SIG-M5 (cell line): ENCODE measurements around the gene CDC42BPA.

Source experiments
- DNase-seq: peaks from one replicate; lab custom pipeline; 2025; lab: John Stamatoyannopoulos, UW

CDC42BPA gene

GRCh38 chr1:226993814-226994585 is 324.3 kb downstream of the CDC42BPA start:
- DNase-seq, result no peak

GRCh38 chr1:226991920-226992319 is 326.4 kb downstream of the CDC42BPA start:
- DNase-seq, result no peak

- DNase-seq, result no peak
Observed at GRCh38 chr1:226990133-226990716, 328.1 kb downstream of the CDC42BPA start.

GRCh38 chr1:226989085-226989920 is 329.0 kb downstream of the CDC42BPA start:
- DNase-seq, result no peak

- DNase-seq, result no peak
Observed at GRCh38 chr1:226988334-226988666, 330.0 kb downstream of the CDC42BPA start.

GRCh38 chr1:226987623-226988333 is 330.5 kb downstream of the CDC42BPA start:
- DNase-seq, result no peak

GRCh38 chr1:226987179-226987536 is 331.1 kb downstream of the CDC42BPA start:
- DNase-seq, result no peak

- no peak for DNase-seq
Observed at GRCh38 chr1:226986496-226987178, 331.7 kb downstream of the CDC42BPA start.

GRCh38 chr1:226985839-226986463 is 332.3 kb downstream of the CDC42BPA start:
- no peak for DNase-seq

- no peak for DNase-seq
Observed at GRCh38 chr1:226985239-226985838, 333.0 kb downstream of the CDC42BPA start.

GRCh38 chr1:226984521-226985238 is 333.6 kb downstream of the CDC42BPA start:
- no peak for DNase-seq

- no peak for DNase-seq
Observed at GRCh38 chr1:226983992-226984364, 334.3 kb downstream of the CDC42BPA start.

GRCh38 chr1:226983247-226983991 is 334.9 kb downstream of the CDC42BPA start:
- DNase-seq, result no peak

- DNase-seq, result no peak
Observed at GRCh38 chr1:226982451-226983177, 335.7 kb downstream of the CDC42BPA start.

GRCh38 chr1:226981838-226982237 is 336.5 kb downstream of the CDC42BPA start:
- DNase-seq, result no peak

- no peak for DNase-seq
Observed at GRCh38 chr1:226981386-226981817, 336.9 kb downstream of the CDC42BPA start.

GRCh38 chr1:226980565-226981385 is 337.5 kb downstream of the CDC42BPA start:
- DNase-seq, result no peak

- DNase-seq, result no peak
Observed at GRCh38 chr1:226980122-226980560, 338.2 kb downstream of the CDC42BPA start.
